Thymus (tissue), 11 donors: ENCODE measurements around the gene OLFM3. TPM values are rescaled to one million over a fixed set of nuclear protein-coding genes. Genes with fewer than 3 reads are reported as not detected.

Experiments used
- DNase-seq, 9 donors: peaks; one replicate each; pipeline ENCODE4 v3.0.0-alpha.2; 2013; ENCODE audit warnings: low spot score in 9 of 9, low read depth in 6 of 9, missing footprints in 1 of 9
- H3K27ac ChIP-seq, 2 donors: one replicate each; pipeline ENCODE4 v1.5.1; 2013; ENCODE audit warnings: control low read depth in 1 of 2, low read depth in 1 of 2, low read length in 1 of 2, mild to moderate bottlenecking in 1 of 2, moderate library complexity in 1 of 2
- H3K27me3 ChIP-seq, 2 donors: one replicate each; pipeline ENCODE4 v1.5.1; 2013; ENCODE audit warnings: low read length in 1 of 2; ENCODE audit not compliant: control insufficient read depth in 2 of 2, insufficient read depth in 1 of 2
- H3K36me3 ChIP-seq, 2 donors: one replicate each; pipeline ENCODE4 v1.5.1; 2013; ENCODE audit warnings: low read length in 1 of 2, mild to moderate bottlenecking in 1 of 2, moderate library complexity in 1 of 2; ENCODE audit not compliant: control insufficient read depth in 2 of 2, insufficient read depth in 2 of 2
- H3K4me1 ChIP-seq, 2 donors: one replicate each; pipeline ENCODE4 v1.5.1; 2013; ENCODE audit warnings: low read length in 2 of 2; ENCODE audit not compliant: control insufficient read depth in 2 of 2, insufficient read depth in 2 of 2
- H3K4me3 ChIP-seq, 2 donors: one replicate each; pipeline ENCODE4 v1.5.1; 2013; ENCODE audit warnings: low read length in 2 of 2, control low read depth in 1 of 2, mild to moderate bottlenecking in 1 of 2
- H3K9me3 ChIP-seq, 2 donors: one replicate each; pipeline ENCODE4 v1.5.1; 2013; ENCODE audit warnings: low read length in 1 of 2, mild to moderate bottlenecking in 1 of 2; ENCODE audit not compliant: control insufficient read depth in 2 of 2, insufficient read depth in 1 of 2
- WGBS: extraction: QIAGEN DNeasy Blood & Tissue Kit; methylation state at CpG from one replicate; pipeline ENCODE4 v1.1.7; 2013; 5-methylcytosine and 5-hydroxymethylcytosine counted together
- polyA plus RNA-seq: library from polyadenylated mRNA; stranded (reverse); fragments of 200-250 nt; gene quantifications from one replicate; pipeline ENCODE4 v1.2.3, GENCODE V29; 2013
- total RNA-seq: library from RNA; stranded (reverse); fragments of 120-200 nt; gene quantifications from one replicate; pipeline ENCODE4 v1.2.4, GENCODE V29; 2013
- donor health status: healthy.

OLFM3 gene
- total and polyA plus RNA-seq, 2 donors: 0.07 to 0.90 TPM

DNA sequence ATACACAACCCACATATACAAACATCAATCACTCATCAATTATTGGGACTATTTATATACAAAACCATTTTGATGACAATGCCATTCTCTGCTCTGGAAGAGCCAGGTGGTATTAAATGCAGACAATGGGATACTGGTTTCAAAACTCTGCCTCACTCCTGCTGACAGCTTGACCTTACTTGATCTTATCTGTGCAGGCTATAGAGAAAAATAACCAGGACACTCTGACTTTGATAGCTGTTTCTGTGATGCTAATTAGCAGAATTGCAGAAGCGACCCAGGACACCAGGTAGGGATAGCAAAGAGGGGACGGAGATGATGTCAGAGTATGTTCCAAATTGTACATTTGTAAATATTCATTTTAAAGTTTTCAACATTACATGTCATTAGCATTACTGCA lies 89.5 kb downstream of the OLFM3 start:
- no peak for DNase-seq
- H3K4me1 ChIP-seq: no peaks in the 10 kb centered on the region
- no peak overlapping the region for H3K4me3 ChIP-seq
- no peaks in the 10 kb centered on the region for H3K36me3 ChIP-seq
- no peaks in the 10 kb centered on the region for H3K27me3 ChIP-seq
- WGBS: 55% methylated on average over 2 of the region's 2 CpGs
- H3K9me3 ChIP-seq: no peaks in the 10 kb centered on the region
- H3K27ac ChIP-seq: no peak overlapping the region

DNA sequence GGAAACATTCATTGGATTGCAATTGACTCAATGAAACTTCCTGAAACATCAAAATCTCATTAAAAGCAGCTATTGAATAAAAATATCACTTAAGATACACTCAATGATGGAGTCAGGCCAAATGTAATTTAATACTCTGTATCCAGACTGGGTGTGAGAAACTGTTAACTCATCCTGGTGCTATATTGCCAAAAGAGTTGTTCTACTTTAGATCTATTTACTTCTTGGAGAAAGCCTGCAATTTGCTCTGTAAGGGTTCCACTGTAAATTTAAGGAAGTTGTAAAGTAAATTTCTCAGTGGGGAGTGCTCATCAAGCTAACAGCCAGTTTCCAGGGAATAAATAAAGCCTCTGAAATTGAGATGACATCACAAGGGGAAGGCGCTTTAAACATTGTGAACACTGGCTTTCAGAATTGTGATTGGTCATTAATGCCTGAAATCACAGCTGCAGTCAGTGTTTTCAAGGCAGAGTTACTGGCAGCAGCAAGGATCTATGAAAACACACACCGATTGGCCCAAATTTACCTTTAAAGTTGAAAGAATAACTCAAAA lies 91.4 kb downstream of the OLFM3 start:
- Histone ChIP-seq H3K4me3 (no peak overlapping the region), H3K36me3 (no peaks in the 10 kb centered on the region), H3K4me1 (no peaks in the 10 kb centered on the region), H3K9me3 (no peaks in the 10 kb centered on the region), H3K27ac (no peak overlapping the region), H3K27me3 (no peaks in the 10 kb centered on the region)
- 87% methylated on average over 2 of the region's 2 CpGs for WGBS
- DNase-seq: no peak

GRCh38 chr1:101902199-101902598 lies 94.5 kb downstream of the OLFM3 start:
- Histone ChIP-seq H3K4me1 (no peaks in the 10 kb centered on the region), H3K27me3 (no peaks in the 10 kb centered on the region), H3K27ac (no peak overlapping the region), H3K9me3 (no peaks in the 10 kb centered on the region), H3K36me3 (no peaks in the 10 kb centered on the region), H3K4me3 (no peak overlapping the region)
- DNase-seq: no peak
- WGBS: 92% methylated on average over 1 of the region's 1 CpG

DNA sequence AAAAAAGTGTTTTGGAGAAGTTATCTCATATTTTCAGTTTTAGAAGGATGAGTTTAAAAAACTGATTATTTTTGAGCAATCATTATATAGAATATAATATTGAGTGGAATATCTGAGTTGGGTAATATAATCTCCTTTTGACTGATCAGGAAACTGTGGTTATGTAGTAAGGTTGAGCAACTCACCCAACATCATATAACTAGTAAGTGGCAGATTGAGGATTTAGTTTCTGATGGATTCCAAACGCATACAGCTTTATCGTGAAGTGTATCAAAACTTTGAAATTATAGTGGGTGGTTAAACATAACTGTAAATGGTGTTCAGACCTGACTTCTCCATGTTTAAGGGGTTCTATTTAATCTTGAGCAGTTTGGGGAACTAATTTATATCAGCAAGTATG lies 98.6 kb downstream of the OLFM3 start:
- no peak overlapping the region for H3K27ac ChIP-seq
- H3K27me3 ChIP-seq: no peaks in the 10 kb centered on the region
- no peaks in the 10 kb centered on the region for H3K9me3 ChIP-seq
- H3K36me3 ChIP-seq: no peaks in the 10 kb centered on the region
- 85% methylated on average over 2 of the region's 2 CpGs for WGBS
- no peak for DNase-seq
- H3K4me3 ChIP-seq: no peak overlapping the region
- no peaks in the 10 kb centered on the region for H3K4me1 ChIP-seq

DNA sequence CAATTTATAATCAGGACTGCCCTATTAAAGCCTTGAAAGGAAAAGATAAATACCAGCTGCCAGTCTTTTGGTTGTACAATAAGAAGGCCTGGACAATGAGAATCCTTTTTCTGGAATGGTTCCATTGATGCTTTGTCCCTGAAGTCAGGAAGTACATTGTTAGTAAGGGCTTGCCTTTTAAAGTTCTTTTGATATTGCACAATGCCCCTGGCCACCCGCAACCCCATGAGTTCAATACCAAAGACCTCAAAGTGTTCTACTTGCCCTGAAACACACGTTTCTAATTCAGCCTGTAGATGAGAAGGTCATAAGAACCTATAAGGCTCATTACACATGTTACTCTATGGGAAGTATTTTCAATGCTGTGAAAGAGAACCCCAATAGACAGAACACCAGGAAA lies 112.1 kb downstream of the OLFM3 start:
- H3K36me3 ChIP-seq: no peaks in the 10 kb centered on the region
- H3K9me3 ChIP-seq: no peaks in the 10 kb centered on the region
- H3K4me3 ChIP-seq: no peak overlapping the region
- H3K4me1 ChIP-seq: no peaks in the 10 kb centered on the region
- H3K27ac ChIP-seq: no peak overlapping the region
- no peaks in the 10 kb centered on the region for H3K27me3 ChIP-seq
- no peak for DNase-seq
- 77% methylated on average over 2 of the region's 2 CpGs for WGBS

- no peak overlapping the region for H3K27ac ChIP-seq
- no peaks in the 10 kb centered on the region for H3K36me3 ChIP-seq
- no peak overlapping the region for H3K4me3 ChIP-seq
- H3K9me3 ChIP-seq: no peaks in the 10 kb centered on the region
- no peaks in the 10 kb centered on the region for H3K4me1 ChIP-seq
- DNase-seq: no peak
- no peaks in the 10 kb centered on the region for H3K27me3 ChIP-seq
These were observed 120.8 kb downstream of the OLFM3 start for GRCh38 chr1:101875891-101876290.

DNA sequence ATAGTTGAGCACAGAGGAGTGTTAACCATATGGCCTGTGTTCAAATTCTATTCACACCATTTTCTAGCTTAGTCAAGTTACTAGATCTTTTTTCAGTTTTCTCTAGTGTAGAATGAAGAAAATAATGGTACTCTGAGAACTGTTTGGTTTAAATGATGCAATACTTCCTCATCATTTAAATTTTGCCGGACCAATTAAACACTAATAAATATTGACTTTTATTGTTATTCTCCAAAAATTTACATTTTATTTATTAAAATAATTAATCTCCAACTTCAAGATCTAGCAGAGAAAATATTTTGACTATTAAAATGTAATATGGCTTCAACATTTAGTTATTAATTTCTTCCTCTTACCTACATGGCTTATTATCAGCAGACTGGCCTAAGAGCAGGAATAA lies 123.1 kb downstream of the OLFM3 start:
- no peak overlapping the region for H3K4me3 ChIP-seq
- H3K9me3 ChIP-seq: no peaks in the 10 kb centered on the region

DNA sequence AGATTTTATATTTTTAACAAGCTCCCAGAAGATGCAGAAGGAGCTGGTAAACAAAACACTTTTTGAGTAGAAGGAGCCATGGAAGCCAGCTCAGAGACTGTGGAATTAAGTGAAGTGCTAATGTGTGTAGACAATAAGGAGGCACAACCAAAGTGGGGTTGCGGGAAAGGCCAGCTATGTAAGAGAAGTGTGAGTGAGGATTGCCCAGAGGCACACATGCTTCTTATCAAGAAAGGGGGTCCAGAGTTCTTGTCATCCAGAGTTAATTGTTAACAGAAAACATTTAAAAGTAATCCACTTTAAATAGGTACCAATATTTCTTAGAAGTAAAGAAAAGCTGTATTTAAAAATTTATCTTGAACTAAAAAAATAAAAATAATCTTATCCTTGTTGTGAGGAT lies 136.8 kb downstream of the OLFM3 start:
- H3K4me3 ChIP-seq: no peak overlapping the region
- H3K36me3 ChIP-seq: no peaks in the 10 kb centered on the region
- H3K27ac ChIP-seq: no peak overlapping the region
- no peaks in the 10 kb centered on the region for H3K27me3 ChIP-seq
- 96% methylated on average over 1 of the region's 1 CpG for WGBS
- no peaks in the 10 kb centered on the region for H3K4me1 ChIP-seq
- no peak for DNase-seq
- H3K9me3 ChIP-seq: no peaks in the 10 kb centered on the region

More for the DNA sequence above, 123.1 kb downstream of the OLFM3 start:
- Histone ChIP-seq H3K27me3 (no peaks in the 10 kb centered on the region), H3K27ac (no peak overlapping the region), H3K36me3 (no peaks in the 10 kb centered on the region), H3K4me1 (no peaks in the 10 kb centered on the region)
- DNase-seq: no peak
- WGBS: 97% methylated on average over 1 of the region's 1 CpG

DNA sequence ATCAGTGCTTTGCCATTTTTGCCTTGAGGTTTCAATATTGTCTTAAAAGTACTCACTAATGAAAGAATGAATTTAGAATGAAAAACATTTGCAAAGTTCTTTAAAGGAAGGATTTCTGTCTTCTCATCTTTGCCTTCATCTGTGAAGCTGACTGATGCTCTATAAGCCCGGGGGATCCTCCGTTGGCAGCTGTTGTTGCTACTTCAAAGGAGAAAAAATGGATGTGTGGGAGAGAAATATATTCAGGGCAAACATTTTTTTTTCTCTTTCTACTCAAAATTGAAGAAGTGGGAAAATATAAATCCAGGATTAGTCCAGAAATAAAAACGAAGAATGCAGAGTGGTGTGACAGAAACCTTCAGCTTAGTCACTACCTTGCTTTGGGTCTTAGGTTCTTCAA lies 142.5 kb downstream of the OLFM3 start:
- Histone ChIP-seq H3K27ac (no peak overlapping the region), H3K9me3 (no peaks in the 10 kb centered on the region), H3K4me3 (no peak overlapping the region), H3K27me3 (no peaks in the 10 kb centered on the region), H3K4me1 (no peaks in the 10 kb centered on the region), H3K36me3 (no peaks in the 10 kb centered on the region)
- WGBS: 94% methylated on average over 3 of the region's 3 CpGs
- no peak for DNase-seq

DNA sequence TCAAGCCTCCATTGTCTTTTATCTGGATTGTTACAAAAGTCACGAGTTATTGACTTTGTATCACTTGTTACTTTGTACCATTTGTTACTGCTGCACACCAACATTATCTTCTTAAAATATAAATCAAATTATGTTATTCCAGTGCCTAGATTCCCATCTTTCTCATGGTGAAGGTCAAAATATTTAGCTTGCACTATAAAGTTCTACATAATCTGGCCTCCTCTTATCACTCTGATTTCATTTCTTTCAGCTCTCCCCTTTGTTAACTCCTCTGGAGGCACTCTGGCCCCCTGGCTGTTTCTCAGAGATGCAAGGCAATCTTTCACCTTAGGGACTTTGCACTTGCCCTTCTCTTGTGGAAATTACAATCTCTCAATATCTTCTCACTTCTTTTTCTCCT lies 143.8 kb downstream of the OLFM3 start:
- 91% methylated on average over 1 of the region's 1 CpG for WGBS
- no peak overlapping the region for H3K4me3 ChIP-seq

More for the DNA sequence above, 143.8 kb downstream of the OLFM3 start:
- H3K4me1 ChIP-seq: no peaks in the 10 kb centered on the region
- no peak for DNase-seq
- no peaks in the 10 kb centered on the region for H3K27me3 ChIP-seq
- no peaks in the 10 kb centered on the region for H3K9me3 ChIP-seq
- no peaks in the 10 kb centered on the region for H3K36me3 ChIP-seq
- H3K27ac ChIP-seq: no peak overlapping the region
